NCI-H345 treated with DMSO at 0.1 percent for 48 hours (cell line): ENCODE measurements around the gene UHRF1.
A peak's percentile ranks its signal among the peaks of the same experiment; 100 is the strongest.
"Not testable (repeated sequence)": the region's sequence is repeated elsewhere in the genome, so short reads cannot be mapped to it uniquely, and the experiment has no call there.

ENCODE experiments used
- DNase-seq: peaks from one replicate; lab custom pipeline; 2025; ENCODE audit not compliant: unreplicated experiment; lab: John Stamatoyannopoulos, UW

Gene UHRF1

GRCh38 chr19:4933528-4933927 lies 24.2 kb downstream of the UHRF1 start:
- DNase-seq: no peak

GRCh38 chr19:4935444-4935843 lies 26.1 kb downstream of the UHRF1 start:
- DNase-seq: no peak

- no peak for DNase-seq
Measured at GRCh38 chr19:4937060-4937459, 27.8 kb downstream of the UHRF1 start.

DNA sequence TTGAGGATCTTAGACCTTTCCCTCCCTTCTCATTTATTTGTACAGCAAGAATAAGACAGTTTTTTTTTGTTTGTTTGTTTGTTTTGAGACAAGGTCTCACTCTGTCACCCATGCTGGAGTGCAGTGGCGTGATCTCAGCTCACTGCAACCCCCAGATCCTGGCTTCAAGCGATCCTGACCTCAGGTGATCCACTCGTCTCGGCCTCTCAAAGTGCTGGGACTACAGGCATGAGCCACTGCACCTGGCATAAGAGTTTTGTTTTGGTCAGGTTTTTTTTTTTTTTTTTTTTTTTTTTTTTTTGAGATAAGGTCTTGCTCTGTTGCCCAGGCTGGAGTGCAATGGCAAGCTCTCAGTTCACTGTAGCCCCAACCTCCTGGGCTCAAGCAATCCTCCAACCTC lies 29.2 kb downstream of the UHRF1 start:
- not testable (repeated sequence) for DNase-seq

- no peak for DNase-seq
Measured at GRCh38 chr19:4939466-4939865, 30.2 kb downstream of the UHRF1 start.

- DNase-seq: not testable (repeated sequence)
Measured at GRCh38 chr19:4941638-4942169, 32.4 kb downstream of the UHRF1 start.

DNA sequence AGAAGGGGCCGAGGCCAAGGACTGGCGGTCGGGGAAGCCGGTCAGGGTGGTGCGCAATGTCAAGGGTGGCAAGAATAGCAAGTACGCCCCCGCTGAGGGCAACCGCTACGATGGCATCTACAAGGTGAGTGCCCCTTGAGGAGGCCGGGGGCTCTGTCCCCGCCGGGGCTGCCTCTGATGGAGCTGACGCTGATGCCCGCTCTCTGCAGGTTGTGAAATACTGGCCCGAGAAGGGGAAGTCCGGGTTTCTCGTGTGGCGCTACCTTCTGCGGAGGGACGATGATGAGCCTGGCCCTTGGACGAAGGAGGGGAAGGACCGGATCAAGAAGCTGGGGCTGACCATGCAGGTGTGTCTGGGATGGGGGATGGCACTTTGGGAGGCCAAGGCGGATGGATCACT lies 41.3 kb downstream of the UHRF1 start:
- DNase-seq: not testable (repeated sequence)

DNA sequence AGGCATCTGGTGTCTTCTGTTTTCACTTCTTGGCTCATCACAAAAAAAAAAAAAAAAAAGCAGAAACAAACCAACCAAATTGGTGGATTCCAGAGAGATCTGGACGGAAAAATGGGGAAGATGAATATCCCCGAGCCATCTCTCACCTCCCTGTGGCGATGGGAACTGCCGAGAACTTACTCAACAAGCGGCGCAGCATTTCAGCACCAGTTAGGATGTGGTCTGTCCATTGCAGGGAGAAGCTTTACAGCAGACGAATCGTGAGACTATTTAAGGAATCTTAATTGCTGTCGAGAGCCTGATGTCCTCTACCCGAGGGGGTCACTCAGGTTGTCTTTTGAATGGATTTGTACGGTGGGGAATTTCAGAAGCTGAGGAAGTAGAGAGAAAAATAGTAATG lies 42.4 kb downstream of the UHRF1 start:
- DNase-seq: no peak

DNA sequence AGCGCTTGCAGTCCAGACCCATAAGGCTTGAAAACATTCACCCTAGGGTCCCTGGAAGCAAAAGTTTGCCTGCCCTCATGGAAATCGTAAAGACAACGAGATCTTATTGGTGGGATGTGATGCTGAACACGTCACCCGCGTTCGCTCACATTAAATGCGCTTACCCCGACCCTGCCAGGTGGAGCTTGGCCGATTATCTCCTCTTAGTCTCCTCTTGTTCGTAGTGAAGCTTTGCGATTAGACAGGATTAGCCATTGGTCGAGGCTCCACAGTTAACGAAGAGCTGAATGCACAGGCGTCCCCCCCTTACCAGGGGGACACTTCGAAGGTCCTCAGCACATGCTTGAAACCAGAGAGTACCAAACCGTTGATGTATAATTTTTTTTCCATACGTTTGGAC lies 43.6 kb downstream of the UHRF1 start:
- no peak for DNase-seq

DNA sequence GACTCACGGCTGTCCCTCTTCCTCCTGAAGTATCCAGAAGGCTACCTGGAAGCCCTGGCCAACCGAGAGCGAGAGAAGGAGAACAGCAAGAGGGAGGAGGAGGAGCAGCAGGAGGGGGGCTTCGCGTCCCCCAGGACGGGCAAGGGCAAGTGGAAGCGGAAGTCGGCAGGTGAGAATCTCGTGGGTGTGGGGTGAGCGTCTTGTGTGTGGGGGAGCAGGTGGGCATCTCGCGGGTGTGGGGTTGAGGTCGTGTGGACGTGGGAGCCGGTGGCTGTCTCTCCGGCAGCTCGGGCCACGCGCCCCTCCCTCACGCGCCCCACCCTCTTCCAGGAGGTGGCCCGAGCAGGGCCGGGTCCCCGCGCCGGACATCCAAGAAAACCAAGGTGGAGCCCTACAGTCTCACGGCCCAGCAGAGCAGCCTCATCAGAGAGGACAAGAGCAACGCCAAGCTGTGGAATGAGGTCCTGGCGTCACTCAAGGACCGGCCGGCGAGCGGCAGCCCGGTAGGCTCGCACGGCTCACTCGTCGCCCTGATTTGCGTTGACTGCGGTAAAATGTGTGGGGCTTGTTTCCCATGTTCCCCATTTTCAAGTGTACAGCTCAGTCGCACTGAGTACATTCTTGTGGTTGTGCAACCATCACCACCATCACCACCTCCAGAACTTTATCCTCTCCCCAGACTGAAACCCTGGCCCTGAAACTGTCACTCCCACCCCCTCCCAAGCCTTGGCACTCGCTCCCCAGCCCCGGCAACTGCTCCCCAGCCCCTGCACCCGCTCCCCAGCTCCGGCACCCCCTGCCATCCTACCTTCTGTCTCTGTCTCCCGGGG lies 45.2 kb downstream of the UHRF1 start:
- not testable (repeated sequence) for DNase-seq

- no peak for DNase-seq
Measured at GRCh38 chr19:4955274-4955673, 46.0 kb downstream of the UHRF1 start.

DNA sequence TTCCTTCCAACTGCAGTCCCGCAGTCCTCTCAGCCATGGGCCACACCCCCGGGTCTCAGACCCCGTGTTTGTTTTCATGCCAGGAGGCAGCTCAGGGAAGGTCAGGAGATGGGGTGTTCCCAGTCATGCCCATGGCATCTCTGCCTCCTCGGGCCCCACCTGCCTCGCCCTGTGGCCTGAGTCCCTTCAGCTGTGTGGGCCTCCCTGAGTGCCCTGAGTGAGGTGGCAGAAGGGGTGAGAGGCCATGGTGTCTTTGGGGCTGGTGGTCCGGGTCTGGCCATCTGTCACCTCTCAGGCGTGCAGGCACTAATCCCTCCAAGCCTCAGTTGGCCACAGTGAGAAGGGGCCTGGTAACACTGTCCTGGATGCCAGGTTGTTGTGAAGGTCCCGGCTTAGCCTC lies 48.7 kb downstream of the UHRF1 start:
- no peak for DNase-seq

DNA sequence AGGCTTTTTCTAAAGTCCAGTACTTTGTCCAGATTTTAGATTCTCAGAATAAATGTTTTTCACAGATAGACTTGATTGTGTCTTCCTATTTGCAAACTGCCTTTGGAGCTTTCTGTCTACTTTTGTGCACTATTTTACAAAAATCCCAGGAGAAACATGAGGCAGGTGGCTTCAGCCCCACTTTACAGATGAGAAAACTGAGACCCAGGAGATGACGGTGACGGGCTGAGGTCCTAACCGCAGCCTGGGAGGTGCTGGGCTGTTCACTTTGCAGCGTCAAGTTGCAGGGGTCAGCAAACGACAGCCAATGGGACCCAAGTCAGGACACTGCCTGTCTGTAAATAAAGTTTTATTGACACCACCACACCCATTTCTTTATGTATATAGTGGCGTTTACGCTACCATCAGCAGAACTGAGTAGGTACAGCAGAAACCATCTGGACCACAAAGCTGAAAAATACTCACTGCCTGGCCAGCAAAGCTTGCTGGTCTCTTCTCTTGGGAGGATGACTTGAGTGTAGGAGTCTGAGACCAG lies 52.9 kb downstream of the UHRF1 start:
- no peak for DNase-seq

- DNase-seq: no peak
Measured at GRCh38 chr19:4965061-4965460, 55.8 kb downstream of the UHRF1 start.

DNA sequence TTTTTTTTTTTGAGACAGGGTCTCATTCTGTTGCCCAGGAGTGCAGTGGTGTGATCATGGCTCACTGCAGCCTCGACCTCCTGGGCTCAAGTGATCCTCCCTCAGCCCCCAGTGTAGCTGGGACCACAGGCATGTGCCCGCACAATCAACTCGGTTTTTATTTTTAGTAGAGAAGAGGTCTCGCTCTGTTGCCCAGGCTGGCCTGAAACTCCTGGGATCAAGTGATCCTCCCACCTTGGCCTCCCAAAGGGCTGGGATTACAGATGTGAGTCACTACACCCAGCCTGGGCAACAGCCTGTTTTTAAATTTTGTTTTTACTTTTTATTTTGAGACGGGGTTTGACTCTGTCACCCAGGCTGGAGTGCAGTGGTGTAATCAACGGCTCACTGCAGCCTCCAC lies 57.3 kb downstream of the UHRF1 start:
- no peak for DNase-seq

DNA sequence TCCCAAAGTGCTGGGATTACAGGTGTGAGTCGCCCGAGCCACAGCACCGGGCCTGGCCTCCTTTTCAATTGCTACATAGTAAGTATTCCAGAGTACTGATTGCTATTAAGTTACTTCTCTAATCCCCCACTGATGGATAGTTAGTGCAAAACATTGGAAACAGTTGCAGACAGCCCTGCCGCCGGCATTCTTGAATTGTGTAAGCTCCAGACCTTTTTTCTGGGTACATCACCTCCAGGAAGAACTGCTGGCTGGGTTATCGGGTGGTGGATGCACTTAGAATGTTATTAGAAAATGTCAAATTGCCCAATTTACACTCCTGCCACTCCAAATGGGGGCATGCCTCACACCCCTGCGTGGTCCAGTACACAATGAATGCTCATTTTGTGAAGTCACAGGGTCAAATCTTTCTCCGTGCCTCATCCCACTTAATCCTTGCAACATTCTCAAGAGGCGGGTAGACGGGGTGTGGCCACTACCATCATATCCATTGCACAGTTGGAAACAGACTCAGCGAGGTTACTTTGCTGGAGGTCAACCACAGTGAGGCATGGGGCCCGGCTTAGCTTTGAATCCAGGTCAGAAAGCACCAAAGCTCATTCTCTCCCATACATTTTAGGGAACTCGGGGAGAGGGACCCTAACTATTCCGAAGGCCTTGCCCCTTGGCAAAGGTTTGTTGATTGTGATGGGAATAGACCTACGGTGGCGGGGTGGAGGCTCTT lies 58.6 kb downstream of the UHRF1 start:
- no peak for DNase-seq

DNA sequence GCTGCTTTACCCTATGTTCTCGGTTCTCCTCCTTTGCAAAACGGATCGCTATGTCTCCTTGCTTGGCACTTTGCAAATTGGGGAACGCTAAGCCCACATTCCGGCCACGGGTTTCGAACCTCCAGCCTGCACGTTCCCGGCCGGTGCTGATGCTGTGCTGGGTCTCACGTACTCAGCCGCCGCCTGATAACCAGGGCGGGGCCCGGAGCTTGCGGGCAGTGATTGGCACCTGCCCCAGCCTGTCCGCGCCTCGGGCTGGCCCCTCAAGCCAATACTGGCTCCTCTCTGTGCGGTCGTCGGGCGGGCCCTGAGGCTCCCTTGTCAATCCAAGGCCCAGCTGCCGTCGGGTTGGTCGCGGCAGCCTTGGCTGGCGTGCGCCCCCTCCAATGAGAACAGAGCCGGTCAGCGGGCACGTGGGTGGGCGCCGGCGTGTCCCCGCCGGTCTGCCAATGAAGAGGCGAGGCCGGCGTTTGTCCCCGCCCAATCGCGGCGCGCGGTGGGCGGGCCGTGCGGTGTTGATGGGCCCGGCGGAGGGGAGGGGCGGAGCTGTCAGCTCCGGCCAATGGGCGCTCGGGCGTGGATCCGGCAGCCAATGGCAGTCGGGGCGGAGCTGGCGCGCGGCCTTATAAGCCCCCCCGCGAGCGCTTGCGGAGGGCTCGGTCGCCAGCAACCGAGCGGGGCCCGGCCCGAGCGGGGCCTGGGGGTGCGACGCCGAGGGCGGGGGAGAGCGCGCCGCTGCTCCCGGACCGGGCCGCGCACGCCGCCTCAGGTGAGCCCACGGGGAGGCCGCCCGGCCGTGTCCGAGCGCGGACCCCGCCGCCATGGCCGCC lies 59.4 kb downstream of the UHRF1 start, which contains the start of gene KDM4B:
Gene KDM4B, plus strand, starts transcription at position 652 of the 830 bp plus-strand sequence. CDS start 63,778 bp downstream, outside the sequence.
- DNase-seq: peak; percentile 97

DNA sequence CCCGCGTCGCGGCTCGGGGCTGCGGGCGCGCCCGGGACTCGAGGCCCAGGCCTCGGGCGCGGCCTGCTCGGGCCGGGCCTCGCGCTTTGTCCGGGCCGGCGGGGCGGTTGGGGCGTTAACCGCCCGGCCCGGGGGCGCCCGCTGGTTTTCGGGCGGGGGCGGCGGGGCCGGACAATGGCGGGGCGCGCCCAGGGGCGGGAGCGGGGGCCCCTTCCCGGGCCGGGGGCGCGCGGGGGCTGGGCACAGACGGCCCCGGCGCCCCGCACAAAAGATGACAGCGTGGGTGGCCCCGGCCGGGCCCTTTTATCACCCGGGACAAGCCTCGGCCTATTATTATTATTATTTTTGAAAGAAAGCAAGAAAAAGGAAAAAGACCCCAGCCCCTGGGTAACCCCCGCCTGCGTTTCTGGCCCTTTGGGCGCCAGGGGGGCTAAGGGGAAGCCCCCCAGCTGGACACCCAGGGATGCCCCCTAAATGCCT lies 60.0 kb downstream of the UHRF1 start:
- DNase-seq: no peak

GRCh38 chr19:4969772-4970531 lies 60.7 kb downstream of the UHRF1 start:
- no peak for DNase-seq
